H9 (cell line): ENCODE measurements around the gene SLC26A6. TPM values are rescaled to one million over a fixed set of nuclear protein-coding genes. Genes with fewer than 3 reads are reported as not detected.

Experiments
- DNase-seq: peaks from one replicate; pipeline ENCODE4 v3.0.0-alpha.2; 2017
- H2AFZ ChIP-seq: one replicate; pipeline ENCODE4 v1.6.1; 2013; ENCODE audit warnings: mild to moderate bottlenecking, low read length, control low read depth, moderate library complexity
- H2AK5ac ChIP-seq: 2 replicates; pipeline ENCODE4 v1.6.1; 2013; ENCODE audit warnings: low read length, control low read depth, mixed read lengths; ENCODE audit not compliant: insufficient read length
- H2BK120ac ChIP-seq: one replicate; pipeline ENCODE4 v1.6.1; 2013; ENCODE audit warnings: low read depth, mild to moderate bottlenecking, low read length, control low read depth, inconsistent platforms; ENCODE audit not compliant: poor library complexity, severe bottlenecking
- H2BK12ac ChIP-seq: 2 replicates; pipeline ENCODE4 v1.6.1; 2013; ENCODE audit warnings: low read length, control low read depth, mixed read lengths, low read depth; ENCODE audit not compliant: insufficient read length
- H2BK15ac ChIP-seq: 2 replicates; pipeline ENCODE4 v1.6.1; 2013; ENCODE audit warnings: low read depth, low read length, control low read depth
- H2BK20ac ChIP-seq: one replicate; pipeline ENCODE4 v1.6.1; 2013; ENCODE audit warnings: low read depth, mild to moderate bottlenecking, low read length, control low read depth, inconsistent platforms; ENCODE audit not compliant: poor library complexity, severe bottlenecking
- H2BK5ac ChIP-seq: 2 replicates; pipeline ENCODE4 v1.6.1; 2013; ENCODE audit warnings: low read length, control low read depth, mixed read lengths; ENCODE audit not compliant: insufficient read length
- H3K14ac ChIP-seq: 2 replicates; pipeline ENCODE4 v1.6.1; 2013; ENCODE audit warnings: low read length, control low read depth; ENCODE audit not compliant: insufficient read depth
- H3K18ac ChIP-seq: 2 replicates; pipeline ENCODE4 v1.6.1; 2013; ENCODE audit warnings: low read depth, mild to moderate bottlenecking, mixed read lengths, low read length, control low read depth; ENCODE audit not compliant: insufficient read length
- H3K23ac ChIP-seq: 2 replicates; pipeline ENCODE4 v1.6.1; 2013; ENCODE audit warnings: low read length, control low read depth, mixed read lengths, low read depth; ENCODE audit not compliant: insufficient read length
- H3K23me2 ChIP-seq: 2 replicates; pipeline ENCODE4 v1.6.1; 2013; ENCODE audit warnings: low read depth, mild to moderate bottlenecking, mixed read lengths, low read length, control low read depth; ENCODE audit not compliant: insufficient read length, poor library complexity, severe bottlenecking
- H3K27ac ChIP-seq: 2 replicates; pipeline ENCODE4 v1.5.1; 2013; ENCODE audit warnings: low read length, control low read depth, mixed read lengths, low read depth; ENCODE audit not compliant: insufficient read length
- H3K27me3 ChIP-seq: 2 replicates; pipeline ENCODE4 v1.6.1; 2013; ENCODE audit warnings: low read length, control low read depth, inconsistent platforms; ENCODE audit not compliant: insufficient read depth
- H3K4ac ChIP-seq: 2 replicates; pipeline ENCODE4 v1.6.1; 2013; ENCODE audit warnings: low read depth, mild to moderate bottlenecking, control low read depth, inconsistent platforms, low read length, moderate library complexity
- H3K4me1 ChIP-seq: 2 replicates; pipeline ENCODE4 v1.6.1; 2013; ENCODE audit warnings: low read length, control low read depth, inconsistent platforms; ENCODE audit not compliant: insufficient read depth
- H3K4me2 ChIP-seq: 2 replicates; pipeline ENCODE4 v1.6.1; 2013; ENCODE audit warnings: low read length, control low read depth, mixed read lengths; ENCODE audit not compliant: insufficient read length, insufficient read depth
- H3K56ac ChIP-seq: 2 replicates; pipeline ENCODE4 v1.6.1; 2013; ENCODE audit warnings: low read depth, mild to moderate bottlenecking, mixed read lengths, low read length, control low read depth; ENCODE audit not compliant: insufficient read length
- H3K79me1 ChIP-seq: 2 replicates; pipeline ENCODE4 v1.6.1; 2013; ENCODE audit warnings: low read depth, mild to moderate bottlenecking, moderate library complexity, low read length, control low read depth, inconsistent platforms; ENCODE audit not compliant: insufficient read depth, poor library complexity, severe bottlenecking
- H3K79me2 ChIP-seq: 2 replicates; pipeline ENCODE4 v1.6.1; 2013; ENCODE audit warnings: low read length, control low read depth, inconsistent platforms; ENCODE audit not compliant: insufficient read depth
- H3K9ac ChIP-seq: 2 replicates; pipeline ENCODE4 v1.6.1; 2013; ENCODE audit warnings: low read length, control low read depth, mixed read lengths; ENCODE audit not compliant: insufficient read length; ENCODE audit errors: extremely low read depth
- H3K9me3 ChIP-seq: one replicate; pipeline ENCODE4 v1.6.1; 2013; ENCODE audit warnings: low read depth, low read length, inconsistent platforms; ENCODE audit not compliant: control insufficient read depth
- H3T11ph ChIP-seq: one replicate; pipeline ENCODE4 v1.6.1; 2013; ENCODE audit warnings: mild to moderate bottlenecking, low read length, control low read depth, inconsistent platforms
- H4K20me1 ChIP-seq: one replicate; pipeline ENCODE4 v1.6.1; 2013; ENCODE audit not compliant: control insufficient read depth, insufficient read length, insufficient read depth
- H4K5ac ChIP-seq: 2 replicates; pipeline ENCODE4 v1.6.1; 2013; ENCODE audit warnings: low read depth, mild to moderate bottlenecking, mixed read lengths, low read length, control low read depth; ENCODE audit not compliant: insufficient read length
- H4K8ac ChIP-seq: replicated peaks from 2 replicates; pipeline ENCODE4 v1.6.1; 2013; ENCODE audit warnings: low read length, control low read depth, mixed read lengths, low read depth; ENCODE audit not compliant: insufficient read length
- H4K91ac ChIP-seq: 2 replicates; pipeline ENCODE4 v1.6.1; 2013; ENCODE audit warnings: low read depth, mild to moderate bottlenecking, moderate library complexity, mixed read lengths, low read length, control low read depth; ENCODE audit not compliant: insufficient read length
- H3K27ac Mint-ChIP-seq, 3 experiments: 2 replicates in 2 of 3; 3 replicates in 1 of 3; pipeline ENCODE4 v1.8.0; 2020 to 2021; ENCODE audit warnings: mixed read lengths in 3 of 3, mild to moderate bottlenecking in 1 of 3, moderate library complexity in 1 of 3
- H3K27me3 Mint-ChIP-seq: 2 replicates; pipeline ENCODE4 v1.8.0; 2021; ENCODE audit warnings: low read depth, mild to moderate bottlenecking, moderate library complexity, mixed read lengths
- H3K36me3 Mint-ChIP-seq, 3 experiments: 2 replicates in 2 of 3; 3 replicates in 1 of 3; pipeline ENCODE4 v1.8.0; 2020 to 2021; ENCODE audit warnings: low read depth in 3 of 3, mixed read lengths in 3 of 3; ENCODE audit not compliant: insufficient read depth in 1 of 3
- H3K4me1 Mint-ChIP-seq, 2 experiments: 2 replicates each; pipeline ENCODE4 v1.8.0; 2020; ENCODE audit warnings: mixed read lengths in 2 of 2
- H3K4me3 Mint-ChIP-seq, 2 experiments: 2 replicates in 1 of 2; 3 replicates in 1 of 2; pipeline ENCODE4 v1.8.0; 2020 to 2021; ENCODE audit warnings: mild to moderate bottlenecking in 2 of 2, mixed read lengths in 2 of 2, moderate library complexity in 1 of 2
- H3K9me3 Mint-ChIP-seq, 2 experiments: 2 replicates in 1 of 2; 3 replicates in 1 of 2; pipeline ENCODE4 v1.8.0; 2020; ENCODE audit warnings: mild to moderate bottlenecking in 2 of 2, mixed read lengths in 2 of 2, moderate library complexity in 1 of 2
- CTCF ChIP-seq: fragments of 200-600 bp; sonication (generic); conservative IDR thresholded peaks from 3 replicates; pipeline ENCODE4 v1.8.0; 2021; ENCODE audit warnings: antibody characterized with exemption, mild to moderate bottlenecking
- WGBS: extraction: QIAGEN DNeasy Blood & Tissue Kit; methylation state at CpG from one replicate; pipeline ENCODE4 v1.1.7; 2013; ENCODE audit warnings: missing lambda C conversion rate, low lambda C conversion rate, mixed read lengths; ENCODE audit not compliant: insufficient read length; ENCODE audit errors: extremely low coverage; 5-methylcytosine and 5-hydroxymethylcytosine counted together
- long read RNA-seq: library from polyadenylated mRNA; unstranded; transcript quantifications from one replicate; pipeline ENCODE4 v2.0.0, GENCODE V29; 2020
- total RNA-seq: library from RNA; stranded (reverse); gene quantifications from 2 replicates; pipeline ENCODE4 v1.2.1, GENCODE V29; 2021

Gene SLC26A6, protein sequence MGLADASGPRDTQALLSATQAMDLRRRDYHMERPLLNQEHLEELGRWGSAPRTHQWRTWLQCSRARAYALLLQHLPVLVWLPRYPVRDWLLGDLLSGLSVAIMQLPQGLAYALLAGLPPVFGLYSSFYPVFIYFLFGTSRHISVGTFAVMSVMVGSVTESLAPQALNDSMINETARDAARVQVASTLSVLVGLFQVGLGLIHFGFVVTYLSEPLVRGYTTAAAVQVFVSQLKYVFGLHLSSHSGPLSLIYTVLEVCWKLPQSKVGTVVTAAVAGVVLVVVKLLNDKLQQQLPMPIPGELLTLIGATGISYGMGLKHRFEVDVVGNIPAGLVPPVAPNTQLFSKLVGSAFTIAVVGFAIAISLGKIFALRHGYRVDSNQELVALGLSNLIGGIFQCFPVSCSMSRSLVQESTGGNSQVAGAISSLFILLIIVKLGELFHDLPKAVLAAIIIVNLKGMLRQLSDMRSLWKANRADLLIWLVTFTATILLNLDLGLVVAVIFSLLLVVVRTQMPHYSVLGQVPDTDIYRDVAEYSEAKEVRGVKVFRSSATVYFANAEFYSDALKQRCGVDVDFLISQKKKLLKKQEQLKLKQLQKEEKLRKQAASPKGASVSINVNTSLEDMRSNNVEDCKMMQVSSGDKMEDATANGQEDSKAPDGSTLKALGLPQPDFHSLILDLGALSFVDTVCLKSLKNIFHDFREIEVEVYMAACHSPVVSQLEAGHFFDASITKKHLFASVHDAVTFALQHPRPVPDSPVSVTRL
- 56.7 and 61.3 TPM in 2 replicates for total RNA-seq
- long read RNA-seq, transcript SLC26A6-207 (21 exons, 2,630 nt): major isoform, 84 of 212 reads
- long read RNA-seq, transcript SLC26A6-205 (21 exons, 2,589 nt): minor isoform, 59 of 212 reads
- long read RNA-seq, partial matches to known transcripts: 8 of 212 reads
- long read RNA-seq, other reads (novel, unspliced or antisense): 59 of 212 reads

GRCh38 chr3:48635222-48636021 is at the start of gene SLC26A6:
TSS of gene SLC26A6 (minus strand) at chr3:48635461. CDS start at chr3:48635393, 68 bp downstream.
- H2BK5ac ChIP-seq: no peak within 1 kb of the TSS
- peak within 1 kb of the TSS; percentile 58 for H3K9ac ChIP-seq
- no peaks in the 10 kb centered on the region for H3K27me3 ChIP-seq
- H3K4ac ChIP-seq: no peak within 1 kb of the TSS
- no peak within 1 kb of the TSS for H3K56ac ChIP-seq
- H4K8ac ChIP-seq: no peak within 1 kb of the TSS
- H3K27ac ChIP-seq: no peak within 1 kb of the TSS
- DNase-seq: peak; percentile 98
- no peak within 1 kb of the TSS for H2BK12ac ChIP-seq
- H3K23ac ChIP-seq: no peak within 1 kb of the TSS
- Mint-ChIP-seq H3K4me1 (peaks cover 28 to 31% of the 10 kb centered on the region in 2 experiments), H3K27ac (peak within 1 kb of the TSS; percentile 87 to 97 (median 96)), H3K36me3 (peaks cover 16 to 54% (median 54%) of the 10 kb centered on the region in 3 experiments; a peak in 6 of 7 replicates), H3K9me3 (no peaks in the 10 kb centered on the region), H3K27me3 (no peaks in the 10 kb centered on the region; the same call in 1 of the 2 replicates), H3K4me3 (peak within 1 kb of the TSS; percentile 79 to 90)
- no peak within 1 kb of the TSS for H3T11ph ChIP-seq
- H4K91ac ChIP-seq: no peak within 1 kb of the TSS
- H2AK5ac ChIP-seq: no peak within 1 kb of the TSS
- no peaks in the 10 kb centered on the region for H3K79me1 ChIP-seq
- H3K79me2 ChIP-seq: no peaks in the 10 kb centered on the region
- TF ChIP-seq CTCF: peak; percentile 76
- H2AFZ ChIP-seq: no peak within 1 kb of the TSS
- WGBS: no CpG with 5 or more reads among the region's 68 CpGs
- H2BK20ac ChIP-seq: no peak within 1 kb of the TSS
- H4K5ac ChIP-seq: no peak within 1 kb of the TSS
- peak within 1 kb of the TSS; percentile 76 for H3K4me2 ChIP-seq
- H3K4me1 ChIP-seq: peaks cover 2% of the 10 kb centered on the region
- H3K18ac ChIP-seq: peak within 1 kb of the TSS; percentile 44
- no peak within 1 kb of the TSS for H2BK15ac ChIP-seq
- no peak within 1 kb of the TSS for H2BK120ac ChIP-seq
- peaks cover 2% of the 10 kb centered on the region for H4K20me1 ChIP-seq
- peaks cover 6% of the 10 kb centered on the region for H3K23me2 ChIP-seq
- no peaks in the 10 kb centered on the region for H3K9me3 ChIP-seq
- peak within 1 kb of the TSS; percentile 67 for H3K14ac ChIP-seq
